HG03432 (cell line): ENCODE data around the gene PRPF6.

Experiments used
- ATAC-seq: cut with Tn5 transposase; IDR thresholded peaks from one replicate; pipeline ENCODE4 v1.9.1; 2021; ENCODE audit warnings: mild to moderate bottlenecking, moderate library complexity; ENCODE audit not compliant: unreplicated experiment

Gene PRPF6

GRCh38 chr20:64033981-64034493 lies 53.1 kb downstream of the PRPF6 start:
- ATAC-seq: no peak

DNA sequence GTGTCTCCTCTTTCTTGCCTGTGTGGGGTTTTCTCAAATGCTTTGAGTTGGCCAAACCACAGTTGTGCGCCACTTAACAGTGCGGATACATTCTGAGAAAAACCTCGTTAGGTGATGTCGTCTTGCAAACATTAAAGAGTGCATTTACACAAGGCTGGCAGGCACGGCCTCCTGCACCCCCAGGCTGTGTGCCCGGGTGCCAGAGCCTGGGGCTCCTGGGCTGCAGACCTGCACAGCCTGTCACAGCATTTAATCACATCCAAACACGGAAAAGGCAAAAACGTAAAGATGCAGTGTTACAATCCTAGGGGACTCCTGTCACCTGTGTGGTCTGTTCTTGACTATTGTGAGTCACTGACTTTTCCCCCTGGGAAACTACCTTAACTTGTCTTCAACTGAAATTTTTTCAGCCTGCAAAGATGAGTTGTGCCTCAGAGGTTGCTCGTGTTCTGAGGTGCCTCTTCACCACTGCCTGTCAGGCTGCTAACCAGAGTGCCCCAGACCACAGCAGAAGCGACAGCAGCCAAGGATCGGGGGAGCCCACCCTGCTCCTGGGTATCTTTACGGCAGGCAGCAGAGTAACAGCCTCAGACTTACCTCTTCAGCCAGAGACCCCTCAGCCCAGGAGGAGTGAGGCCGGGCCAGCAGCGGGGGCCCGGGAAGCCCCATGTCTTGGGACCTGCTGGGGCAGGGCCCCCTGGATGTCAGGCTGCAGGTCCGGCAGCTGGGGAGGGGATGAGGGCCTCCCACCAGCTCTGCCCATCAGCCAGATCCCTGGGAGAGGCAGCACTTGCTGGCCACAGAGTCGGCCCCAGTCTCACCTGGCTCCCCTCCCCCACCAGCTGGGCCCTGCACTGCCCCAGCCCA lies 54.4 kb downstream of the PRPF6 start:
- ATAC-seq: no peak

- no peak for ATAC-seq
These were observed 55.0 kb downstream of the PRPF6 start, which contains the start of gene C20orf204 for GRCh38 chr20:64035933-64036345. TSS of gene C20orf204 (plus strand) at chr20:64036182. CDS start at chr20:64036324, 142 bp downstream.

GRCh38 chr20:64036346-64037198 lies 55.6 kb downstream of the PRPF6 start:
- ATAC-seq: no peak

GRCh38 chr20:64037199-64037497 lies 56.2 kb downstream of the PRPF6 start:
- ATAC-seq: no peak

GRCh38 chr20:64037498-64038213 lies 56.7 kb downstream of the PRPF6 start:
- ATAC-seq: no peak

GRCh38 chr20:64038224-64038564 lies 57.3 kb downstream of the PRPF6 start:
- peak; percentile 41 for ATAC-seq

GRCh38 chr20:64038565-64039292 lies 57.8 kb downstream of the PRPF6 start:
- ATAC-seq: peak; percentile 56

- no peak for ATAC-seq
These were observed 58.6 kb downstream of the PRPF6 start for GRCh38 chr20:64039293-64040160.

DNA sequence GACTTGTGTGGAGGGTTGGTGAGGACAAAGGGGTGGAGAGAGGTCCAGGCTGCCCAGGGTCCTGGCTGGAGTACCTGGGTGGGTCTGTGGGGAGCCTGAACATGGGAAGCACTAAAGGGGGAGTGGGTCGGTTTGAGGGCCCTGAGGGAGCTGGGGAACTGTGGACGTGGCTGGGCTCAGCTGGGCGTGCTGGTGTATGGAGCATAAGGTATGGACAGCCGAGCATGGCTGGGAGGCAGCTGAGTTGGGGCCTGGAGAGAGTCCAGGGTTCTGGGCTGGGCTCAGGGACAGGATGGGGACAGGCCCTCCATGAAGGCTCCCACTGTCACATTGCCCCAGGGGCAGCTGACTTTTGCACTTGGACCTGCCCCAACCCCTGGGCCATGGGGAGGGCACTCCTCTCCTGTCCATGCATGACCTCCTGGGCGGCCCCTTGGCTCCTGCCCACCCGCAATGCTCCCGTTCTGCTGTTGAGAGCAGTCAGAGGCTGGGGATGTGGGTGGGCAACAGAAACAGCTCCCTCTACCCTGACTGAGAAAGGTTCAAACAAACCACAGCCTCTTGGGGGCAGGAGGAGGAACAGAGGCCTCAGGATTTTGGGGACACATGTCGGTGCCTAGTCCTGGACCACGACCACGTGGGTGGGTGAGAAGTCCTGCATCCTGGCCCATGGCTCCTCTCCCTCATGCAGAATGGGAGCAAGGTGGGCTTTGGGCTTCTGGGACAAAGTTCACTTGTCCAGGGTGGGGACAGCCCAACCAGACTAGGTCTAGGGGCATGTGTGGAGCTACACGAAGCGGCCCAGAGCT lies 59.5 kb downstream of the PRPF6 start:
- no peak for ATAC-seq

- no peak for ATAC-seq
These were observed 60.3 kb downstream of the PRPF6 start for GRCh38 chr20:64041040-64041780.

DNA sequence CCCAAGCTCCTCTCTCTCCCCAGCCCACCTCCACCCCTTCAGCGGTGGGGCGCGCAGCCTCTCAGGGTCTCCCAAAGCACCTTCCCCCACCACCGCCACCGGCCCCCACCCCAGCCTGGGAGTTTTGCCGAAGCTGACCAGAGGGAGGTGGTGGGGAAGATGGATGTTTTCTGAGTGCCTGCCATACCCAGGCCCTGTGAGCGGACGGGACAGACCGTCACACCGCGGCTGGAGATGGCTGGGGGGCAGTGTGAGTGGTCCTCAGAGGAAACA lies 60.8 kb downstream of the PRPF6 start:
- ATAC-seq: no peak

GRCh38 chr20:64042054-64042781 lies 61.3 kb downstream of the PRPF6 start:
- ATAC-seq: no peak

GRCh38 chr20:64043768-64044167 lies 62.8 kb downstream of the PRPF6 start:
- no peak for ATAC-seq

GRCh38 chr20:64044484-64045247 lies 63.7 kb downstream of the PRPF6 start:
- no peak for ATAC-seq

DNA sequence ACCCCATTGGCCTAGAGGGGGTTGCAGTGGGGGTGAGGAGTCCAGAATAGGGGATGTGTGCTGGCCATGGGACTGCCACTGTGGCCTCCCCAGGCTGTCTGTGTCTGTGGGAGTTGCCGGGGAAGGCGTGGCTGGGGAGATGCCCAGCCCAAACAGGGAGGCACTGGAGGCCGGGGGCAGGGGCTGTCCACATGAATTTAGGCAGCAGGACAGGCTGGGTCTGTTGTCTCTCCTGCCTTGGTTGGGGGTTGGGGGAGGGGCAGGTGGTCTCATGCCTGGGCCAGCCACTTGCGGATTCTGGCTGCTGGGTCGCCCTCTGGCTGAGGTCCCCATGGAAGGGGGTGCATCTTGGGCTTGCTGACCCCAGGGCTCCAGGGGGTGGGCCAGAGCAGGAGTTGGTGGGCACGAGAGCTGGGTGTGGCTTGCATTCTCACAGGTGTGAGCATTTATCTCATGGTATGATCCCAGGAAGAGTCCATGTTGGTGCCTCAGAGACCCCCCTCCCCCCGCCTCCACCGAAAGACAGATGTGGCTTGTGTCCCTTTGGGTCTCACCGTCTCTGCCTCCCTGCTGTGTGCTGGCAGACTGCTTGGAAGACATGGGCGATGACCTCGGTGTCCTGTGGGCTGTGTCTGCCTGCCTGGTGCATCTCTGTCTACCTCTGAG lies 64.5 kb downstream of the PRPF6 start:
- ATAC-seq: no peak

DNA sequence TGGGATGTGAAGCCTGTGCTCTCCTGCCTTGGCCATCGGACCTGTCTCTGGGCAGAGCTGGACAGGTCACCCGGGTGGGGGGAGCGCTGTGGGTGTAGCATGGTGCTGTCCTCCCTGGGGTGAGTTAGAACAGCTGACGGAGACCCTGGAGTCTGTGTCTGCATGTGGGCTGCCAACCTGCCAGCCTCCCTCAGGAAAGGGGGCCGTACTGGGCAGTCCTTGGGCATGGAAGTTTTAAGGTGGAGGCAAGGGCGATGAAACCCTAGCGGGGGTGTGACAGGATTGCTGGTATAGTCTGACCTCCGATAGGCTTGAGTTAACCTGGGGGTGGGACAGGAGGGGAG lies 66.1 kb downstream of the PRPF6 start:
- ATAC-seq: no peak
